HCT116 (cell line): ENCODE data around the gene RREB1. TPM values are rescaled to one million over a fixed set of nuclear protein-coding genes. Genes with fewer than 3 reads are reported as not detected.

Source experiments
- ATAC-seq: fragments of 200-7000 bp; cut with Tn5 transposase; 2 replicates; pipeline ENCODE4 v1.9.1; 2020; ENCODE audit warnings: mild to moderate bottlenecking, moderate library complexity
- BruUV-seq: library from RNA; stranded (reverse); fragments of 400-500 nt; replicated peaks from 2 replicates; lab custom pipeline; 2021; lab: Mats Ljungman, UMichigan
- CTCF ChIA-PET: fragments of 300-600 bp; sonication (Branson Sonifier 250); formaldehyde crosslinking; loops from one replicate; lab custom pipeline; 2021; ENCODE audit warnings: antibody characterized with exemption; lab: Charles Lee
- POLR2A ChIA-PET: fragments of 300-600, 350-600 bp; sonication (Branson Sonifier 250); formaldehyde crosslinking; loops from one replicate; lab custom pipeline; 2021; ENCODE audit warnings: antibody characterized with exemption; lab: Charles Lee
- RAD21 ChIA-PET, 2 experiments: fragments of 300-600 bp; sonication (Branson Sonifier 250); formaldehyde crosslinking; loops; one replicate each; lab custom pipeline; 2023; ENCODE audit warnings: low total read pairs in 2 of 2; ENCODE audit not compliant: uncharacterized antibody in 2 of 2, unreplicated experiment in 2 of 2, low non-redundant PET in 1 of 2; lab: Charles Lee
- DNase-seq: peaks from one replicate; pipeline ENCODE4 v3.0.0-alpha.2; 2010; ENCODE audit warnings: low read depth, low spot score
- H2AFZ ChIP-seq: fragments of 200-600 bp; shearing (Covaris generic), sonication (generic); 2 replicates; pipeline ENCODE4 v1.6.1; 2017; ENCODE audit warnings: low read depth, mixed run types, mixed read lengths, antibody characterized with exemption, low read length; ENCODE audit not compliant: poor library complexity, severe bottlenecking
- H3K27ac ChIP-seq: 2 replicates; pipeline ENCODE4 v1.5.1; 2012; ENCODE audit warnings: low read depth, low read length
- H3K27me3 ChIP-seq: fragments of 200-600 bp; sonication (generic); 2 replicates; pipeline ENCODE4 v1.6.1; 2016; ENCODE audit warnings: mixed run types, low read length, mixed read lengths; ENCODE audit not compliant: insufficient read depth
- H3K36me3 ChIP-seq, 2 experiments: fragments of 200-500 bp in 1 of 2; fragments of 200-600 bp in 1 of 2; sonication (Bioruptor generic) in 1 of 2; sonication (generic) in 1 of 2; 2 replicates each; pipeline versions ENCODE4 v1.5.1 to v1.6.1; 2014 to 2016; ENCODE audit warnings: low read length in 2 of 2, inconsistent platforms in 1 of 2, mixed read lengths in 1 of 2, mixed run types in 1 of 2; ENCODE audit not compliant: insufficient read depth in 2 of 2, control insufficient read depth in 1 of 2
- H3K4me1 ChIP-seq, 2 experiments: fragments of 200-600 bp in 1 of 2; sonication (generic) in 1 of 2; 2 replicates each; pipeline versions ENCODE4 v1.5.1 to v1.6.1; 2012 to 2017; ENCODE audit warnings: low read length in 2 of 2, inconsistent platforms in 1 of 2, mild to moderate bottlenecking in 1 of 2, mixed read lengths in 1 of 2, mixed run types in 1 of 2, moderate library complexity in 1 of 2; ENCODE audit not compliant: insufficient read depth in 2 of 2, control insufficient read depth in 1 of 2
- H3K4me2 ChIP-seq: fragments of 200-600 bp; sonication (generic); 2 replicates; pipeline ENCODE4 v1.6.1; 2017; ENCODE audit warnings: mixed run types, low read length, mixed read lengths
- H3K4me3 ChIP-seq, 2 experiments: fragments of 200-600 bp in 1 of 2; sonication (generic) in 1 of 2; replicated peaks in 1 of 2; 2 replicates each; pipeline ENCODE4 v1.5.1; 2011 to 2016; ENCODE audit warnings: low read length in 2 of 2, control low read depth in 1 of 2, low read depth in 1 of 2, mild to moderate bottlenecking in 1 of 2, mixed read lengths in 1 of 2, mixed run types in 1 of 2
- H3K79me2 ChIP-seq: fragments of 200-600 bp; sonication (generic); 2 replicates; pipeline ENCODE4 v1.6.1; 2017; ENCODE audit warnings: mild to moderate bottlenecking, mixed run types, low read length, moderate library complexity, mixed read lengths; ENCODE audit not compliant: insufficient read depth
- H3K9ac ChIP-seq: fragments of 200-600 bp; sonication (generic); 2 replicates; pipeline ENCODE4 v1.6.1; 2016; ENCODE audit warnings: low read length, mixed read lengths
- H3K9me2 ChIP-seq: fragments of 200-600 bp; sonication (generic), shearing (Covaris generic); 2 replicates; pipeline ENCODE4 v1.6.1; 2017; ENCODE audit warnings: mixed run types, mild to moderate bottlenecking, moderate library complexity; ENCODE audit not compliant: insufficient read depth
- H3K9me3 ChIP-seq, 2 experiments: fragments of 200-500 bp in 1 of 2; fragments of 200-600 bp in 1 of 2; sonication (Bioruptor generic) in 1 of 2; sonication (generic) in 1 of 2; 2 replicates each; pipeline ENCODE4 v1.6.1; 2014 to 2017; ENCODE audit warnings: low read length in 2 of 2, mixed read lengths in 2 of 2, inconsistent platforms in 1 of 2, low read depth in 1 of 2, mild to moderate bottlenecking in 1 of 2, mixed run types in 1 of 2, moderate library complexity in 1 of 2; ENCODE audit not compliant: control insufficient read depth in 1 of 2, insufficient read depth in 1 of 2
- H4K20me1 ChIP-seq: fragments of 200-600 bp; sonication (generic), shearing (Covaris generic); 2 replicates; pipeline ENCODE4 v1.6.1; 2017; ENCODE audit warnings: mixed run types, mild to moderate bottlenecking, moderate library complexity; ENCODE audit not compliant: insufficient read depth
- CBX3 ChIP-seq: IDR thresholded peaks from 2 replicates; pipeline ENCODE4 v1.6.1; 2012; ENCODE audit warnings: low read depth
- CEBPB ChIP-seq: IDR thresholded peaks from 2 replicates; pipeline ENCODE4 v1.6.1; 2012; ENCODE audit warnings: low read depth
- ELF1 ChIP-seq: IDR thresholded peaks from 2 replicates; pipeline ENCODE4 v1.6.1; 2012; ENCODE audit warnings: low read depth, borderline replicate concordance
- EZH2 ChIP-seq: fragments of 200-600 bp; sonication (generic); IDR thresholded peaks from 2 replicates; pipeline ENCODE4 v1.6.1; 2017; ENCODE audit warnings: antibody characterized with exemption, mixed run types
- EZH2phosphoT487 ChIP-seq: fragments of 200-600 bp; IDR thresholded peaks from 2 replicates; pipeline ENCODE4 v1.6.1; 2018; ENCODE audit warnings: antibody characterized with exemption, borderline replicate concordance
- RAD21 ChIP-seq: IDR thresholded peaks from 2 replicates; pipeline ENCODE4 v1.6.1; 2012; ENCODE audit warnings: low read depth, mild to moderate bottlenecking
- SP1 ChIP-seq: IDR thresholded peaks from 2 replicates; pipeline ENCODE4 v1.6.1; 2012; ENCODE audit warnings: low read depth
- TCF7L2 ChIP-seq: IDR thresholded peaks from 2 replicates; pipeline ENCODE4 v1.7.0; 2011; ENCODE audit warnings: borderline replicate concordance, inconsistent platforms; ENCODE audit not compliant: insufficient read depth, insufficient read length; ENCODE audit errors: extremely low read depth
- ZFX ChIP-seq: fragments of 450-650 bp; IDR thresholded peaks from 2 replicates; pipeline ENCODE4 v1.6.1; 2017
- ZNF274 ChIP-seq: fragments of 200-500 bp; sonication (Bioruptor generic); IDR thresholded peaks from 2 replicates; pipeline ENCODE4 v1.6.1; 2014; ENCODE audit warnings: mild to moderate bottlenecking, low read depth, low read length, inconsistent platforms
- intact Hi-C: fragments of 100-400 bp; cut with micrococcal nuclease; formaldehyde crosslinking; loops from 2 replicates; pipeline ENCODE4 v1.10.0; 2022
- total RNA-seq: library from RNA; stranded (reverse); gene quantifications from one replicate; pipeline ENCODE4 v1.2.1, GENCODE V29; 2021; ENCODE audit not compliant: unreplicated experiment
- TF ChIP-seq, protein P1 (sequence below): IDR thresholded peaks from 2 replicates; pipeline ENCODE4 v1.6.1; 2012

Gene RREB1
- total RNA-seq, 1 experiment from 2014 or later: 47.9 TPM

DNA sequence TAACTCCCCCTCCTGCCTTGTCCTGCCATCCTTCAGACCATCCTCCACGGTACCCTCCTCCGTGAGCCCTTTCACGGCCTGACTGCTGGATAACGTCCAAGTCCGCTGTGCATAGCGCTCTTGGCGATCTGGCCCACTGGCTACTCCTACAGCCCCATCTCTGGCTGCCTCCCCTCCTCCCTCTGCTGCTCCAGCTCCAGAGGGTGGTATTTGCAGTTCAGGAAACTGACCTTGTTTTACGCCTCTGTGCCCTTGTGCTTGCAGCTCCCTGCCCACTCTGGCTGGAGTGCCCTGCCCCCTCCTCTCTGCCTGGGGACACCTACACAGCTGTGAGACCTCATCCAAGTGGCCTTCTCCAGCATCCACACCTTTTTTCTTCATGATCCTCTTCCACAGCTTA lies 6.5 kb upstream of the RREB1 start:
- Histone ChIP-seq H3K9me2 (no peaks in the 10 kb centered on the region), H3K9me3 (no peaks in the 10 kb centered on the region), H3K4me1 (peaks cover 3 to 11% of the 10 kb centered on the region in 2 experiments; a peak in 3 of 4 replicates), H3K79me2 (no peaks in the 10 kb centered on the region), H2AFZ (no peak overlapping the region), H3K4me2 (no peak overlapping the region), H3K36me3 (no peaks in the 10 kb centered on the region), H3K4me3 (no peak overlapping the region), H3K27ac (no peak overlapping the region), H4K20me1 (no peaks in the 10 kb centered on the region), H3K9ac (no peak overlapping the region), H3K27me3 (no peaks in the 10 kb centered on the region)
- intact Hi-C loops: loop anchor here (10.0 kb wide), 1 partner anchor 134 kb away; no protein-coding TSS in a partner anchor
- ChIA-PET CTCF (no interaction called here), RAD21 (no interaction called here), POLR2A (no interaction called here)
- no TSS peak for BruUV-seq
- DNase-seq (no peak), ATAC-seq (no peak)
- TF ChIP-seq TCF7L2 (no peak), CBX3 (no peak), ELF1 (no peak), EZH2phosphoT487 (no peak)

DNA sequence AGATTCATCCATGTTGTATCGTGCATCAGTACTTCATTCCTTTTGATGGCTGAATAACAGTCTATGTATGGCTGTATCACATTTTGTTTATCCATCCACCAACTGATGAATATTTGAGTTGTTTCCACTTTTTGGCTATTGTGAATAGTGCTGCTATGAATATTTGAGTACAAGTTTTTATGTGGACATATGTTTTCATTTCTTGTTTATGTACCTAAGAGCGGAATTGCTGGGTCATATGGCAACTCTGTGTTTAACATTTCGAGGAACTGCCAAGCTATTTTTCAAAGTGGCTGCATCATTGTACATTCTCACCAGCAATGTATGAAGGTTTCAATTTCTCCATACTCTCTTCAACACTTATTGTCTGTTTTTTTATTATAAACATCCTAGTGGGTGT lies 3.0 kb upstream of the RREB1 start:
- no peak for TF ChIP-seq CEBPB
- TF ChIP-seq RAD21: no peak
- TF ChIP-seq ZNF274: no peak
- TF ChIP-seq, protein P1, sequence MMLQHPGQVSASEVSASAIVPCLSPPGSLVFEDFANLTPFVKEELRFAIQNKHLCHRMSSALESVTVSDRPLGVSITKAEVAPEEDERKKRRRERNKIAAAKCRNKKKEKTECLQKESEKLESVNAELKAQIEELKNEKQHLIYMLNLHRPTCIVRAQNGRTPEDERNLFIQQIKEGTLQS: no peak
- no peak for TF ChIP-seq EZH2
- no peak for TF ChIP-seq ELF1
- no peak for TF ChIP-seq SP1
- TF ChIP-seq ZFX: no peak
- no peaks in the 10 kb centered on the region for H4K20me1 ChIP-seq
- no peak overlapping the region for H3K4me3 ChIP-seq
- H3K79me2 ChIP-seq: peaks cover 15% of the 10 kb centered on the region
- H3K27me3 ChIP-seq: no peaks in the 10 kb centered on the region
- CTCF ChIA-PET: no interaction called here
- H3K9ac ChIP-seq: no peak overlapping the region
- DNase-seq: no peak
- no peak overlapping the region for H3K4me2 ChIP-seq
- H2AFZ ChIP-seq: no peak overlapping the region
- POLR2A ChIA-PET: no interaction called here
- H3K27ac ChIP-seq: no peak overlapping the region
- no peaks in the 10 kb centered on the region for H3K9me2 ChIP-seq
- RAD21 ChIA-PET: no interaction called here
- no peaks in the 10 kb centered on the region for H3K36me3 ChIP-seq
- no TSS peak for BruUV-seq
- no peaks in the 10 kb centered on the region for H3K9me3 ChIP-seq
- ATAC-seq: no peak
- intact Hi-C loops: loop anchor here (5.0 to 10.0 kb wide), 4 partner anchors 42 to 427 kb away; no protein-coding TSS in a partner anchor
- peaks cover 9 to 27% of the 10 kb centered on the region in 2 experiments for H3K4me1 ChIP-seq
